NT2/D1 (cell line): ENCODE results near the gene KRTAP10-1.

Experiments used
- SUZ12 ChIP-seq: IDR thresholded peaks from 2 replicates; pipeline ENCODE4 v1.6.1; 2011; ENCODE audit not compliant: insufficient read length, insufficient read depth; ENCODE audit errors: extremely low read depth
- YY1 ChIP-seq: IDR thresholded peaks from 2 replicates; pipeline ENCODE4 v1.6.1; 2011; ENCODE audit not compliant: insufficient read length, insufficient read depth
- ZNF274 ChIP-seq: IDR thresholded peaks from 2 replicates; pipeline ENCODE4 v1.6.1; 2011; ENCODE audit warnings: mild to moderate bottlenecking, low read depth, low read length

DNA sequence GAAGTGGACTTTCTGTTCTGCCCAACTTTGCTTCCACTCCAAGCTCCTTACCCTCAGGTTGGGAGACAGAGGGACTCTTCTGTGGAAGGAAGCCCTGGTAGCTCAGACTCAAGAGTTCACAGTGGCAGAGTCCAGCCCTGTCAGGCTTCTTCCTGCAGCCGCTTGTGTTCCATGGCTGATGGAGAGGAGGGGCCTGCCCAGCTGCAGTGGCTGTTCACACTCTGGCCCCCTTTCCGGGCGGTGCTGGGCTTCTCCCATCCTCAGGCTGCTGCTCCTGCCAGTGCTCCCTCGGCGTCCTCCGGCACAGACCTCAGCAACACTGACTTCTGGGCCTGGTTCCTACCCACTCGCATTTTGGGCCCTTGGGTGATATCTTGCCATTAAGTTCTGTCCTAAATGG, 4.0 kb downstream of the KRTAP10-1 start:
- TF ChIP-seq YY1 (no peak), ZNF274 (no peak), SUZ12 (no peak)
